Activated naive CD4-positive, alpha-beta T cell treated with anti-CD3 and anti-CD28 coated beads, Interleukin-2, amount 50 U/mL, for 24 hours (primary cell): ENCODE results near the gene ATP13A3.
A peak's percentile ranks its signal among the peaks of the same experiment; 100 is the strongest.
"Not testable (repeated sequence)": the region's sequence is repeated elsewhere in the genome, so short reads cannot be mapped to it uniquely, and the experiment has no call there.

ENCODE experiments used
- H3K27ac Mint-ChIP-seq: one replicate; pipeline ENCODE4 v1.8.0; 2021; ENCODE audit warnings: mild to moderate bottlenecking, mixed read lengths
- H3K27me3 Mint-ChIP-seq: one replicate; pipeline ENCODE4 v1.8.0; 2021; ENCODE audit warnings: mixed read lengths
- H3K36me3 Mint-ChIP-seq: one replicate; pipeline ENCODE4 v1.8.0; 2021; ENCODE audit warnings: mixed read lengths
- H3K4me1 Mint-ChIP-seq: one replicate; pipeline ENCODE4 v1.8.0; 2021; ENCODE audit warnings: mixed read lengths
- H3K4me3 Mint-ChIP-seq: one replicate; pipeline ENCODE4 v1.8.0; 2021; ENCODE audit warnings: mild to moderate bottlenecking, mixed read lengths
- H3K9me3 Mint-ChIP-seq: one replicate; pipeline ENCODE4 v1.8.0; 2021; ENCODE audit warnings: mixed read lengths

ATP13A3 gene

GRCh38 chr3:194486540-194487288, at the start of gene ATP13A3:
Gene ATP13A3, minus strand, starts transcription at chr3:194487002. Its CDS starts 24,812 bp downstream, at chr3:194462190.
- Mint-ChIP-seq H3K27ac (peak within 1 kb of the TSS; percentile 95), H3K9me3 (no peaks in the 10 kb centered on the region), H3K4me1 (peaks cover 52% of the 10 kb centered on the region), H3K4me3 (peak within 1 kb of the TSS; percentile 97), H3K27me3 (no peaks in the 10 kb centered on the region), H3K36me3 (peaks cover 15% of the 10 kb centered on the region)

GRCh38 chr3:194535199-194535598, 48.4 kb upstream of the ATP13A3 start:
- not testable (repeated sequence) for H3K36me3 Mint-ChIP-seq, H3K27ac Mint-ChIP-seq, H3K9me3 Mint-ChIP-seq, H3K4me1 Mint-ChIP-seq, H3K4me3 Mint-ChIP-seq, H3K27me3 Mint-ChIP-seq

GRCh38 chr3:194534243-194534642, 47.4 kb upstream of the ATP13A3 start:
- Mint-ChIP-seq H3K4me3 (no peak overlapping the region), H3K36me3 (peaks cover 3% of the 10 kb centered on the region), H3K9me3 (no peaks in the 10 kb centered on the region), H3K27me3 (peaks cover 2% of the 10 kb centered on the region), H3K4me1 (peaks cover 6% of the 10 kb centered on the region), H3K27ac (no peak overlapping the region)

- Mint-ChIP-seq H3K4me1 (peaks cover 5% of the 10 kb centered on the region), H3K4me3 (no peak overlapping the region)
These were observed 45.8 kb upstream of the ATP13A3 start for GRCh38 chr3:194532591-194532990.

GRCh38 chr3:194527726-194528125, 40.9 kb upstream of the ATP13A3 start:
- no peak overlapping the region for H3K27ac Mint-ChIP-seq
- H3K36me3 Mint-ChIP-seq, result no peaks in the 10 kb centered on the region
- no peaks in the 10 kb centered on the region for H3K9me3 Mint-ChIP-seq
- no peak overlapping the region for H3K4me3 Mint-ChIP-seq
- no peaks in the 10 kb centered on the region for H3K27me3 Mint-ChIP-seq
- no peaks in the 10 kb centered on the region for H3K4me1 Mint-ChIP-seq

More at GRCh38 chr3:194532591-194532990, 45.8 kb upstream of the ATP13A3 start:
- Mint-ChIP-seq H3K36me3 (peaks cover 3% of the 10 kb centered on the region), H3K27me3 (peaks cover 2% of the 10 kb centered on the region), H3K27ac (no peak overlapping the region), H3K9me3 (no peaks in the 10 kb centered on the region)

- Mint-ChIP-seq H3K4me3 (no peak overlapping the region), H3K9me3 (no peaks in the 10 kb centered on the region), H3K36me3 (no peaks in the 10 kb centered on the region), H3K4me1 (peaks cover 5% of the 10 kb centered on the region), H3K27me3 (no peaks in the 10 kb centered on the region), H3K27ac (no peak overlapping the region)
These were observed 39.4 kb upstream of the ATP13A3 start for GRCh38 chr3:194526164-194526563.

GRCh38 chr3:194522579-194523046, 35.8 kb upstream of the ATP13A3 start:
- Mint-ChIP-seq H3K9me3 (no peaks in the 10 kb centered on the region), H3K27ac (no peak overlapping the region), H3K4me3 (no peak overlapping the region), H3K4me1 (peaks cover 19% of the 10 kb centered on the region), H3K36me3 (no peaks in the 10 kb centered on the region), H3K27me3 (no peaks in the 10 kb centered on the region)

GRCh38 chr3:194521510-194522260, 34.9 kb upstream of the ATP13A3 start:
- Mint-ChIP-seq H3K27me3 (no peaks in the 10 kb centered on the region), H3K4me1 (peaks cover 19% of the 10 kb centered on the region)

GRCh38 chr3:194520682-194521162, 33.9 kb upstream of the ATP13A3 start:
- not testable (repeated sequence) for H3K36me3 Mint-ChIP-seq, H3K4me3 Mint-ChIP-seq, H3K27me3 Mint-ChIP-seq, H3K27ac Mint-ChIP-seq, H3K9me3 Mint-ChIP-seq
- H3K4me1 Mint-ChIP-seq, result peaks cover 19% of the 10 kb centered on the region

More at GRCh38 chr3:194521510-194522260, 34.9 kb upstream of the ATP13A3 start:
- Mint-ChIP-seq H3K9me3 (no peaks in the 10 kb centered on the region), H3K27ac (no peak overlapping the region), H3K4me3 (no peak overlapping the region), H3K36me3 (no peaks in the 10 kb centered on the region)

- peaks cover 19% of the 10 kb centered on the region for H3K4me1 Mint-ChIP-seq
- not testable (repeated sequence) for H3K9me3 Mint-ChIP-seq, H3K27me3 Mint-ChIP-seq, H3K4me3 Mint-ChIP-seq, H3K27ac Mint-ChIP-seq, H3K36me3 Mint-ChIP-seq
These were observed 33.4 kb upstream of the ATP13A3 start for GRCh38 chr3:194520201-194520600.

- no peaks in the 10 kb centered on the region for H3K36me3 Mint-ChIP-seq
- H3K4me3 Mint-ChIP-seq, result no peak overlapping the region
- H3K4me1 Mint-ChIP-seq, result peaks cover 19% of the 10 kb centered on the region
- H3K27ac Mint-ChIP-seq, result no peak overlapping the region
- H3K27me3 Mint-ChIP-seq, result peaks cover 2% of the 10 kb centered on the region
- H3K9me3 Mint-ChIP-seq, result no peaks in the 10 kb centered on the region
These were observed 31.9 kb upstream of the ATP13A3 start for GRCh38 chr3:194518652-194519051.

GRCh38 chr3:194517333-194517732, 30.5 kb upstream of the ATP13A3 start:
- Mint-ChIP-seq H3K9me3 (no peaks in the 10 kb centered on the region), H3K27ac (no peak overlapping the region), H3K4me3 (no peak overlapping the region), H3K27me3 (peaks cover 2% of the 10 kb centered on the region), H3K4me1 (peaks cover 19% of the 10 kb centered on the region), H3K36me3 (no peaks in the 10 kb centered on the region)

- Mint-ChIP-seq H3K9me3 (no peaks in the 10 kb centered on the region), H3K36me3 (no peaks in the 10 kb centered on the region), H3K4me3 (no peak overlapping the region), H3K27me3 (peaks cover 2% of the 10 kb centered on the region), H3K27ac (no peak overlapping the region), H3K4me1 (no peaks in the 10 kb centered on the region)
These were observed 27.8 kb upstream of the ATP13A3 start for GRCh38 chr3:194514626-194515025.

GRCh38 chr3:194512895-194513601, 26.2 kb upstream of the ATP13A3 start:
- no peaks in the 10 kb centered on the region for H3K9me3 Mint-ChIP-seq
- no peaks in the 10 kb centered on the region for H3K4me1 Mint-ChIP-seq
- no peaks in the 10 kb centered on the region for H3K36me3 Mint-ChIP-seq
- no peak overlapping the region for H3K27ac Mint-ChIP-seq
- H3K27me3 Mint-ChIP-seq, result peaks cover 2% of the 10 kb centered on the region
- H3K4me3 Mint-ChIP-seq, result no peak overlapping the region

- no peaks in the 10 kb centered on the region for H3K4me1 Mint-ChIP-seq
- H3K9me3 Mint-ChIP-seq, result no peaks in the 10 kb centered on the region
- no peaks in the 10 kb centered on the region for H3K36me3 Mint-ChIP-seq
- no peak overlapping the region for H3K27ac Mint-ChIP-seq
- H3K27me3 Mint-ChIP-seq, result no peaks in the 10 kb centered on the region
- no peak overlapping the region for H3K4me3 Mint-ChIP-seq
These were observed 22.0 kb upstream of the ATP13A3 start for GRCh38 chr3:194508491-194509453.
